HG03378 (cell line): ENCODE results near the gene CFAP210.
"Not testable (repeated sequence)": the region's sequence is repeated elsewhere in the genome, so short reads cannot be mapped to it uniquely, and the experiment has no call there.

Source experiments
- ATAC-seq: cut with Tn5 transposase; IDR thresholded peaks from one replicate; pipeline ENCODE4 v1.9.1; 2021; ENCODE audit warnings: mild to moderate bottlenecking, moderate library complexity; ENCODE audit not compliant: unreplicated experiment

Gene CFAP210

GRCh38 chr2:169636440-169637097 is 57.6 kb downstream of the CFAP210 start:
- ATAC-seq: no peak

- no peak for ATAC-seq
These were observed 68.4 kb downstream of the CFAP210 start for GRCh38 chr2:169625781-169626180.

GRCh38 chr2:169623235-169623634 is 71.0 kb downstream of the CFAP210 start:
- no peak for ATAC-seq

- ATAC-seq: no peak
These were observed 73.7 kb downstream of the CFAP210 start for GRCh38 chr2:169620509-169620908.

- ATAC-seq: no peak
These were observed 74.3 kb downstream of the CFAP210 start for GRCh38 chr2:169619946-169620345.

- ATAC-seq: not testable (repeated sequence)
These were observed 78.2 kb downstream of the CFAP210 start for GRCh38 chr2:169615982-169616381.

GRCh38 chr2:169613876-169614275 is 80.3 kb downstream of the CFAP210 start:
- ATAC-seq: no peak

DNA sequence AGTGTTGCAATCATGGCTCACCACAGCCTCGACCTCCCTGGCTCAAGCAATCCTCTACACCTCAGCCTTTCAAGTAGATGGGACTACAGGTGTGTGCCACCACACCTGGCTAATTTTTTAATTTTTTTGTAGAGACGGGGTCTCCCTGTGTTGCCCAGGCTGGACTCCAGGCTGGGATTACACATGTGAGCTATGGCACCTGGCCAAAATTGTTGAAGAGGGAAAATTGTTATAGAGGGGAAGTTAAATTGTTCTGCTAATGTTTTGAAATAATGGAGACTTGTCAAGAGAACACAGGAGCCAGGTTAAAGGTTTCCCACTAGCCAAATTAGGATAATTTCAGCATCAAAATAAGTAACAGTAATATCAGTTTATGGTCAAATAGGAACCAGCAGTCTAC is 84.9 kb downstream of the CFAP210 start:
- no peak for ATAC-seq

DNA sequence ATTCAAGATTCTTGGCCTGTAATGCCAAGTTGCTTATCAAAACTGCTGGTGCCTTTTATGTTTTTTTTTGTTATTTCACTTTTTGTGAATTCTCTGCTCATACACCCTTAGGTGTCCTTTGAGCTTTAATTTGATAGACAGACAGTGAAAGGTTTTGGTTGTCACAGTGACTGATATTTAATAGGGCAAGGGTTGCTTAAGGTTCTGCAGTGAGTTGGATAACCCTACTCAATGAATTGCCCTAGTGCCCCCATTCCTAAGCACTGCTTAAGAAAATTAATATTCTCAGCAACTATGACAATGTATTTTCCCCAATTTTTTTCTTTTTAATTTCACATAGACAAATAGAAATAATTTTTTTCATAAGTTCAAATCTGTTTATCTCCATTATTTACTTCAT is 94.6 kb downstream of the CFAP210 start:
- no peak for ATAC-seq

- ATAC-seq: no peak
These were observed 95.2 kb downstream of the CFAP210 start for GRCh38 chr2:169598982-169599381.

DNA sequence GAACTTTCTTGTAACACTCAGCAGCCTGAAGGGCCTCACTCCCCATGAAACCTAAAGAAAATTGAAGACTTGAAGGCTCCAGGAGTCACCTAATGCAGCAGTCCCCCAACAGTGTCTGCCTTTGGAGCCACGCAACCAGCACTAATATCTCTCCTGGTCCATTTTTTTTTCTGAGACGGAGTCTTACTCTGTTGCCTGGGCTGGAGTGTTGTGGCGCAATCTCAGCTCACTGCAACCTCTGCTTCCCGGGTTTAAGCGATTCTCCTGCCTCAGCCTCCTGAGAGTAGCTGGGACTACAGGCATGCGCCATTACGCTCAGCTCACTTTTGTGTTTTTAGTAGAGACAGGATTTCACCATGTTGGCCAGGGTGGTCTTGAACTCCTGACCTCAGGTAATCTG is 97.7 kb downstream of the CFAP210 start:
- ATAC-seq: not testable (repeated sequence)
